Mammary epithelial cell (primary cell): ENCODE measurements around the gene ZC3HAV1L.

ENCODE experiments used
- CTCF ChIP-seq, 2 donors: IDR thresholded peaks in 1 of 2; conservative IDR thresholded peaks in 1 of 2; 2 replicates each; pipeline ENCODE4 v1.5.1; 2011 to 2012; ENCODE audit warnings: inconsistent platforms in 2 of 2, low read length in 2 of 2, mild to moderate bottlenecking in 2 of 2, control low read depth in 1 of 2, low read depth in 1 of 2; ENCODE audit not compliant: insufficient read depth in 1 of 2; ENCODE audit errors: extremely low read depth in 1 of 2
- EZH2 ChIP-seq: IDR thresholded peaks from 2 replicates; pipeline ENCODE4 v1.6.1; 2012; ENCODE audit warnings: low read length, inconsistent platforms, borderline replicate concordance

- TF ChIP-seq CTCF (conservative IDR thresholded peaks at IDR 0.05 in 1 of 2, IDR thresholded peaks at IDR 0.05 in 1 of 2; ENCODE audit: extremely low read depth in 1 of 2, insufficient read depth in 1 of 2, low read depth in 1 of 2, low read length in 2 of 2) (no peak), EZH2 (no peak)
Measured at GRCh38 chr7:139071680-139072079, 35.8 kb upstream of the ZC3HAV1L start.
